Body of pancreas (tissue), 4 donors: ENCODE results near the gene NELFB. TPM values are rescaled to one million over a fixed set of nuclear protein-coding genes. Genes with fewer than 3 reads are reported as not detected.

ENCODE experiments used
- ATAC-seq: fragments of 150-250 bp; one replicate; pipeline ENCODE4 v1.9.1; 2016
- DNase-seq, 4 donors: peaks; one replicate each; pipeline ENCODE4 v3.0.0-alpha.2; 2019
- H3K27ac ChIP-seq, 4 donors: fragments of 200-600 bp; sonication (generic); 1 replicate in 3 of 4; 2 replicates in 1 of 4; pipeline versions ENCODE4 v1.5.1 to v1.6.1; 2016 to 2019; ENCODE audit warnings: mild to moderate bottlenecking in 1 of 4, mixed read lengths in 1 of 4, moderate library complexity in 1 of 4
- H3K27me3 ChIP-seq, 2 donors: fragments of 200-600 bp; sonication (generic); one replicate each; pipeline ENCODE4 v1.6.0; 2016; ENCODE audit warnings: mild to moderate bottlenecking in 1 of 2
- H3K36me3 ChIP-seq, 2 donors: fragments of 200-600 bp; sonication (generic); replicated peaks in 1 of 2; 2 replicates each; pipeline ENCODE4 v1.5.1; 2016; ENCODE audit warnings: low read depth in 2 of 2; ENCODE audit not compliant: insufficient read depth in 1 of 2
- H3K4me1 ChIP-seq: fragments of 200-600 bp; sonication (generic); one replicate; pipeline ENCODE4 v1.6.0; 2016
- H3K4me3 ChIP-seq, 2 donors: fragments of 200-600 bp; sonication (generic); 1 replicate in 1 of 2; 2 replicates in 1 of 2; pipeline ENCODE4 v1.5.1; 2016 to 2019
- H3K9me3 ChIP-seq, 3 donors: fragments of 200-600 bp; sonication (generic); 1 replicate in 2 of 3; 2 replicates in 1 of 3; pipeline ENCODE4 v1.5.1; 2016
- CTCF ChIP-seq, 7 experiments: fragments of 450-650 bp in 4 of 7; fragments of 200-600 bp in 3 of 7; sonication (generic) in 3 of 7; IDR thresholded peaks; one replicate each; pipeline ENCODE4 v1.5.1; 2016 to 2019; ENCODE audit warnings: antibody characterized with exemption in 7 of 7
- POLR2A ChIP-seq, 3 donors: fragments of 450-650 bp; IDR thresholded peaks; one replicate each; pipeline ENCODE4 v1.6.1; 2016; ENCODE audit warnings: antibody characterized with exemption in 3 of 3, mild to moderate bottlenecking in 2 of 3
- WGBS, 2 donors: methylation state at CpG; one replicate each; pipeline ENCODE4 v1.1.5; 2017; 5-methylcytosine and 5-hydroxymethylcytosine counted together
- intact Hi-C: fragments of 100-400 bp; cut with DNase I; formaldehyde crosslinking; loops from one replicate; pipeline ENCODE4 v1.15.1; 2023
- total RNA-seq, 2 donors: library from RNA; depleted of rRNA; stranded (reverse); fragments of >200 nt; gene quantifications; one replicate each; pipeline ENCODE4 v1.1.0, GENCODE V29; 2016

Gene NELFB
- total RNA-seq, 2 donors from 2014 or later = 31.3 to 34.2 TPM

GRCh38 chr9:137286975-137287383, 31.9 kb downstream of the NELFB start:
- H3K27me3 ChIP-seq = no peaks in the 10 kb centered on the region
- no peaks in the 10 kb centered on the region for H3K36me3 ChIP-seq
- intact Hi-C loops = loop anchor here (10.0 kb wide), 2 partner anchors 158 to 238 kb away; partner anchors contain the start of gene ENTPD8
- H3K9me3 ChIP-seq = no peaks in the 10 kb centered on the region
- no peaks in the 10 kb centered on the region for H3K4me1 ChIP-seq
- ATAC-seq (peak; percentile 98), DNase-seq (peak; percentile 87 to 88 (median 87))
- 38 to 47% methylated on average over 12 to 14 of the region's 14 CpGs for WGBS, 2 donors
- no peak overlapping the region for H3K27ac ChIP-seq
- H3K4me3 ChIP-seq = no peak overlapping the region
- peak; percentile 57 to 94 (median 86) for TF ChIP-seq CTCF (IDR thresholded peaks at IDR 0.05)
- no peak for TF ChIP-seq POLR2A (IDR thresholded peaks at IDR 0.05)

GRCh38 chr9:137293094-137293481, 38.0 kb downstream of the NELFB start:
- Histone ChIP-seq H3K9me3 (no peaks in the 10 kb centered on the region), H3K27ac (peak overlapping the region; percentile 84 to 95 (median 92)), H3K27me3 (no peaks in the 10 kb centered on the region), H3K4me3 (no peak overlapping the region), H3K36me3 (no peaks in the 10 kb centered on the region), H3K4me1 (peaks cover 51% of the 10 kb centered on the region)
- DNase-seq (peak; percentile 57 to 76 (median 58)), ATAC-seq (peak; percentile 19)
- intact Hi-C loops = no loop called here
- TF ChIP-seq POLR2A (IDR thresholded peaks at IDR 0.05) (no peak), CTCF (IDR thresholded peaks at IDR 0.05) (no peak)
- WGBS, 2 donors = 14 to 18% methylated on average over 9 to 15 of the region's 15 CpGs

- Histone ChIP-seq H3K36me3 (no peaks in the 10 kb centered on the region), H3K4me1 (peaks cover 56% of the 10 kb centered on the region), H3K27me3 (no peaks in the 10 kb centered on the region), H3K4me3 (no peak overlapping the region), H3K27ac (peak overlapping the region; percentile 84 to 95 (median 92)), H3K9me3 (no peaks in the 10 kb centered on the region)
- WGBS, 2 donors = 20% methylated on average over 29 of the region's 29 CpGs
- TF ChIP-seq CTCF (IDR thresholded peaks at IDR 0.05) = peak in 1 of 7 experiments; percentile 7
- peak in 2 of 3 donors; percentile 79 to 84 for TF ChIP-seq POLR2A (IDR thresholded peaks at IDR 0.05)
- ATAC-seq = peak; percentile 79
- DNase-seq = peak; percentile 88 to 94 (median 90)
- intact Hi-C loops = no loop called here
These were observed 38.5 kb downstream of the NELFB start for GRCh38 chr9:137293482-137294090.

GRCh38 chr9:137294091-137294680, 39.1 kb downstream of the NELFB start:
- 12 to 21% methylated on average over 11 of the region's 11 CpGs for WGBS, 2 donors
- Histone ChIP-seq H3K4me3 (no peak overlapping the region), H3K36me3 (no peaks in the 10 kb centered on the region), H3K9me3 (no peaks in the 10 kb centered on the region), H3K4me1 (peaks cover 62% of the 10 kb centered on the region), H3K27me3 (no peaks in the 10 kb centered on the region), H3K27ac (peak overlapping the region; percentile 84 to 95 (median 92))
- intact Hi-C loops = no loop called here
- DNase-seq (peak; percentile 87 to 91 (median 90)), ATAC-seq (peak; percentile 55)
- no peak for TF ChIP-seq CTCF (IDR thresholded peaks at IDR 0.05)
- TF ChIP-seq POLR2A (IDR thresholded peaks at IDR 0.05) = no peak
